HG03060 (cell line): ENCODE data around the gene TMPRSS11E.
"Not testable (repeated sequence)": the region's sequence is repeated elsewhere in the genome, so short reads cannot be mapped to it uniquely, and the experiment has no call there.

Experiments used
- ATAC-seq: cut with Tn5 transposase; IDR thresholded peaks from one replicate; pipeline ENCODE4 v1.9.1; 2021; ENCODE audit warnings: low read depth, moderate number of reproducible peaks; ENCODE audit not compliant: unreplicated experiment

Gene TMPRSS11E

GRCh38 chr4:68542742-68543141 lies 95.5 kb downstream of the TMPRSS11E start:
- ATAC-seq: not testable (repeated sequence)
